NCI-H1048 (cell line): ENCODE data around the gene ATE1.

Experiments
- DNase-seq: peaks from one replicate; lab custom pipeline; 2025; lab: John Stamatoyannopoulos, UW

ATE1 gene

GRCh38 chr10:121865554-121865953, 62.3 kb downstream of the ATE1 start:
- DNase-seq = no peak

GRCh38 chr10:121864653-121865052, 63.2 kb downstream of the ATE1 start:
- no peak for DNase-seq

- DNase-seq = no peak
These were observed 63.7 kb downstream of the ATE1 start for GRCh38 chr10:121864168-121864567.

- no peak for DNase-seq
These were observed 65.2 kb downstream of the ATE1 start for GRCh38 chr10:121862649-121863048.

GRCh38 chr10:121862042-121862441, 65.8 kb downstream of the ATE1 start:
- DNase-seq = no peak

GRCh38 chr10:121860810-121861209, 67.0 kb downstream of the ATE1 start:
- no peak for DNase-seq

- no peak for DNase-seq
These were observed 72.9 kb downstream of the ATE1 start for GRCh38 chr10:121854809-121855445.

GRCh38 chr10:121853950-121854349, 73.9 kb downstream of the ATE1 start:
- no peak for DNase-seq

GRCh38 chr10:121851786-121852185, 76.0 kb downstream of the ATE1 start:
- DNase-seq = no peak

GRCh38 chr10:121848082-121848481, 79.7 kb downstream of the ATE1 start:
- no peak for DNase-seq

- no peak for DNase-seq
These were observed 81.3 kb downstream of the ATE1 start for GRCh38 chr10:121846555-121846954.

- no peak for DNase-seq
These were observed 82.6 kb downstream of the ATE1 start for GRCh38 chr10:121845044-121845784.

GRCh38 chr10:121844537-121844936, 83.3 kb downstream of the ATE1 start:
- DNase-seq = no peak

GRCh38 chr10:121843379-121843778, 84.5 kb downstream of the ATE1 start:
- DNase-seq = no peak

- no peak for DNase-seq
These were observed 86.0 kb downstream of the ATE1 start for GRCh38 chr10:121841862-121842261.

- no peak for DNase-seq
These were observed 88.9 kb downstream of the ATE1 start for GRCh38 chr10:121838931-121839330.

- no peak for DNase-seq
These were observed 89.7 kb downstream of the ATE1 start for GRCh38 chr10:121838149-121838548.

- DNase-seq = no peak
These were observed 91.7 kb downstream of the ATE1 start for GRCh38 chr10:121836171-121836570.

GRCh38 chr10:121835376-121835775, 92.5 kb downstream of the ATE1 start:
- no peak for DNase-seq

GRCh38 chr10:121834757-121835156, 93.1 kb downstream of the ATE1 start:
- DNase-seq = no peak

- no peak for DNase-seq
These were observed 94.4 kb downstream of the ATE1 start for GRCh38 chr10:121833387-121833786.

GRCh38 chr10:121832647-121833046, 95.2 kb downstream of the ATE1 start:
- no peak for DNase-seq

GRCh38 chr10:121831777-121832176, 96.1 kb downstream of the ATE1 start:
- DNase-seq = no peak

GRCh38 chr10:121831237-121831636, 96.6 kb downstream of the ATE1 start:
- DNase-seq = no peak
